ENCODE results near the gene FSIP1.
A peak's percentile ranks its signal among the peaks of the same experiment; 100 is the strongest.

Gene FSIP1

GRCh38 chr15:39668457-39668856 lies 114.2 kb downstream of the FSIP1 start:
- no peak for DNase-seq (ENCODE audit: low read depth)
- no peak overlapping the region for H3K4me3 ChIP-seq (ENCODE audit: control insufficient read depth, low read depth, low read length)
- TF ChIP-seq CTCF (IDR thresholded peaks at IDR 0.05; ENCODE audit: control insufficient read depth, insufficient read depth, low read depth, low read length, missing control alignments), result no peak

DNA sequence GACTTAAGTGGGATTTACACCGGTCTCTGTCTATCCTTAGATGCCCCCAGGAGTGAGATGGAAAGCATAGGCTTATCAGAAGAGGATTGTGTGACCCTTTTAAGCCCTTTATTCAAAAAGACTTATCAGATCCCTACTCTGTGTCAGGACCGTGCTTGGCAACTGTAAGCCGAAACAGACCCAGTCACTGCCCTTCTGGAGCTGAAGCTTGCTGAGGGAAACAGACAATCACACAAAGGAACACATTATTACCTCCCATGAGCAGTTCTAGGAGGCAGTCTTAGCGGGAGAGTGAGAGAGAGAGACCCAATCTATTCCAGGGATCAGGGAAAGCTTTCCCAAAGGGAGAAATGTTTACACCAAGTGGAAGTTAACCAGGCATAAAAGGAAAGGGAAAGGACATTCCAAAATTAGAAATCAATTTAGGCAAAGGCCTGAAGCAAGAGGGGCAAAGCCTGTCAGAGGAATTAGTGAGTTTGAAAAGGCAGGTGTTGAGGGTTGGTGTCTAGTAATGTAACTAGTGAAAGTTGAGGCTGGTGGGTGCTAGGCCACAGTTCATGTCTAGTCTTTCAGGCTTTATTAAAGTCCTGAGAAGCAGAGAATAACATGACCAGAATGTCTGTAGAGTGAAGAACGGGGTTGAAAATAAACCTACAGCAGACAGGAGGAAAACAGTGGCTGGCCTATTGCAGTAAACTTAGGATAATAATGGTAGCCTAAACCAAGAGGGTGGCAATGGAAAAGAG lies 115.1 kb downstream of the FSIP1 start:
- no peak for DNase-seq (ENCODE audit: low read depth)
- TF ChIP-seq CTCF (IDR thresholded peaks at IDR 0.05; ENCODE audit: control insufficient read depth, insufficient read depth, low read depth, low read length, missing control alignments), result no peak
- H3K4me3 ChIP-seq (ENCODE audit: control insufficient read depth, low read depth, low read length), result no peak overlapping the region

DNA sequence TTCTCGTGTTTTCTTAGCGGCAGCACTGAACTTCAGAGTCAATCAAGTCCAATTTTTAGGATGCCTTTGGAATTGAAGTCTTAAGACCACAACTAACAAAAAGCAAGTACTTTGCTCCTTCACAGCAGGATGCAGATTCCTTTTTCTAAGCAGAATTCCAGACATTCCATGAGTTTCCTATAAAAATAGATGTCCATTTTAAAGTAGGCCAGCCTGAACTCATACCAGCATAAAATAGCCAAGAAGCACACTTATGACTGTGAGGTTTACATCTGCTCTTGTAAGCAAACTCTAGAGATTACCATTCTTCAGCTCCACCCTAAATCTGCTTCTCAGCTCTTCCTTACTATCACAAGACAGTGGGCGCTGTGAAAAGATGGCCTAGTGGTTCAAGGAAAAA lies 116.0 kb downstream of the FSIP1 start:
- peak; percentile 75 for DNase-seq (ENCODE audit: low read depth)
- H3K4me3 ChIP-seq (ENCODE audit: control insufficient read depth, low read depth, low read length), result no peak overlapping the region
- TF ChIP-seq CTCF (IDR thresholded peaks at IDR 0.05; ENCODE audit: control insufficient read depth, insufficient read depth, low read depth, low read length, missing control alignments), result no peak

GRCh38 chr15:39665629-39666250 lies 116.9 kb downstream of the FSIP1 start:
- H3K4me3 ChIP-seq (ENCODE audit: control insufficient read depth, low read depth, low read length), result no peak overlapping the region
- no peak for DNase-seq (ENCODE audit: low read depth)
- TF ChIP-seq CTCF (IDR thresholded peaks at IDR 0.05; ENCODE audit: control insufficient read depth, insufficient read depth, low read depth, low read length, missing control alignments), result no peak

DNA sequence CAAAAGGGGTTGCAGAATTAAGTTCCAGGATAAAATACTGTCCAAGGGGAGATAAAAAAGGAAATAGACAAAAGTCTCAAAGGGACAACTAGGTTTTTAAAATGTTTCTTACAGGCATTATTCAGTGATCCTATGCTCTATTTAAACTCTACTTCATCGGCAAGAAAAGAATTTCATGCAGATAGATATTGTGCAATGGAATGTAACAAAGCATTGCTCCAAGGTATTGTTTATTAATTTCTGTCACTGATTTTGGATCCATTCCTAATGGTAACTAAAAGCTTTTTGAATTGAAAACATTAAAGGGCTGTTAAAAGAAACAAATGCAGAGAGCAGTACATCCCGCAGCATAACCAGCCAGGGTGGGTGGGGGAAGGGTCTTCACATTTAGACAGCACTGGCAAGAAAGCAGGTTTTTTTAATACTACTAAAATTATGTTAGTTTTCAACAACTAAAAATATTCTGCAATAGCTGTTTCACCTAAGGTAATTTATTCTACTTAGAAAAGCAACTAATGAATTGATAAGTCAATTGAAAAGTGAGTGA lies 118.9 kb downstream of the FSIP1 start:
- no peak for DNase-seq (ENCODE audit: low read depth)
- no peak for TF ChIP-seq CTCF (IDR thresholded peaks at IDR 0.05; ENCODE audit: control insufficient read depth, insufficient read depth, low read depth, low read length, missing control alignments)
- no peak overlapping the region for H3K4me3 ChIP-seq (ENCODE audit: control insufficient read depth, low read depth, low read length)

- TF ChIP-seq CTCF (IDR thresholded peaks at IDR 0.05; ENCODE audit: control insufficient read depth, insufficient read depth, low read depth, low read length, missing control alignments), result no peak
- no peak for DNase-seq (ENCODE audit: low read depth)
Measured at GRCh38 chr15:39661776-39662175, 120.9 kb downstream of the FSIP1 start.

More at GRCh38 chr15:39661776-39662175, 120.9 kb downstream of the FSIP1 start:
- H3K4me3 ChIP-seq (ENCODE audit: control insufficient read depth, low read depth, low read length), result no peak overlapping the region
